PC-9 (cell line): Measurements from ENCODE around the gene CYP4F11. TPM values are rescaled to one million over a fixed set of nuclear protein-coding genes. Genes with fewer than 3 reads are reported as not detected.

Experiments
- BruUV-seq: library from RNA; stranded (reverse); fragments of 400-500 nt; replicated peaks from 2 replicates; lab custom pipeline; 2021; lab: Mats Ljungman, UMichigan
- CTCF ChIA-PET: fragments of 300-600 bp; sonication (Branson Sonifier 250); formaldehyde crosslinking; loops from one replicate; lab custom pipeline; 2022; ENCODE audit warnings: antibody characterized with exemption; lab: Charles Lee
- POLR2A ChIA-PET: fragments of 300-600 bp; sonication (Branson Sonifier 250); formaldehyde crosslinking; loops from one replicate; lab custom pipeline; 2022; ENCODE audit warnings: antibody characterized with exemption; ENCODE audit not compliant: unreplicated experiment; lab: Charles Lee
- DNase-seq, 2 experiments: peaks; one replicate each; pipeline versions ENCODE4 v3.0.0 to v3.0.0-alpha.2; 2015 to 2022; ENCODE audit warnings: mixed read lengths in 1 of 2
- H2AFZ ChIP-seq: fragments of 200-600 bp; sonication (generic); 2 replicates; pipeline ENCODE4 v1.8.1; 2017; ENCODE audit warnings: antibody characterized with exemption
- H3F3A ChIP-seq: fragments of 200-600 bp; sonication (generic); 2 replicates; pipeline ENCODE4 v1.8.1; 2017; ENCODE audit warnings: antibody characterized with exemption, mild to moderate bottlenecking, low read depth; ENCODE audit not compliant: insufficient read depth
- H3K27ac ChIP-seq: fragments of 200-600 bp; sonication (generic); 2 replicates; pipeline ENCODE4 v1.6.1; 2016; ENCODE audit warnings: mixed run types
- H3K27me3 ChIP-seq: fragments of 200-600 bp; sonication (generic); 2 replicates; pipeline ENCODE4 v1.6.1; 2016; ENCODE audit warnings: low read depth, mixed run types; ENCODE audit not compliant: insufficient read depth
- H3K36me3 ChIP-seq: fragments of 200-600 bp; sonication (generic); 2 replicates; pipeline ENCODE4 v1.6.1; 2016; ENCODE audit warnings: low read depth, mixed run types
- H3K4me1 ChIP-seq: fragments of 200-600 bp; sonication (generic); replicated peaks from 2 replicates; pipeline ENCODE4 v1.6.1; 2016; ENCODE audit warnings: mixed run types; ENCODE audit not compliant: insufficient read depth
- H3K4me2 ChIP-seq: fragments of 200-600 bp; sonication (generic); 2 replicates; pipeline ENCODE4 v1.6.1; 2017; ENCODE audit warnings: mixed run types
- H3K4me3 ChIP-seq: fragments of 200-600 bp; sonication (generic); 2 replicates; pipeline ENCODE4 v1.6.1; 2016; ENCODE audit warnings: mixed run types
- H3K79me2 ChIP-seq: fragments of 200-600 bp; sonication (generic); 2 replicates; pipeline ENCODE4 v1.6.1; 2017; ENCODE audit warnings: low read depth, mixed run types
- H3K9me2 ChIP-seq: fragments of 200-600 bp; sonication (generic); 2 replicates; pipeline ENCODE4 v1.8.1; 2017; ENCODE audit warnings: mild to moderate bottlenecking; ENCODE audit not compliant: insufficient read depth
- H3K9me3 ChIP-seq: fragments of 200-600 bp; sonication (generic); 2 replicates; pipeline ENCODE4 v1.8.1; 2016; ENCODE audit warnings: low read depth; ENCODE audit not compliant: insufficient read depth
- H4K20me1 ChIP-seq: fragments of 200-600 bp; sonication (generic); 2 replicates; pipeline ENCODE4 v1.8.1; 2017; ENCODE audit not compliant: insufficient read depth
- CTCF ChIP-seq: fragments of 200-600 bp; sonication (generic); conservative IDR thresholded peaks from 2 replicates; pipeline ENCODE4 v1.6.1; 2017; ENCODE audit warnings: mixed run types, antibody characterized with exemption, mild to moderate bottlenecking, moderate library complexity
- EZH2 ChIP-seq: fragments of 200-600 bp; sonication (generic); IDR thresholded peaks from 2 replicates; pipeline ENCODE4 v1.8.0; 2017; ENCODE audit warnings: antibody characterized with exemption, low read depth
- intact Hi-C: fragments of 100-400 bp; cut with micrococcal nuclease; formaldehyde crosslinking; loops from one replicate; pipeline ENCODE4 v1.10.0; 2022; ENCODE audit not compliant: unreplicated experiment
- total RNA-seq: library from RNA; stranded (reverse); gene quantifications from 2 replicates; pipeline ENCODE4 v1.2.3, GENCODE V29; 2021

CYP4F11 gene
- total RNA-seq, 1 experiment from 2014 or later: 187 TPM

DNA sequence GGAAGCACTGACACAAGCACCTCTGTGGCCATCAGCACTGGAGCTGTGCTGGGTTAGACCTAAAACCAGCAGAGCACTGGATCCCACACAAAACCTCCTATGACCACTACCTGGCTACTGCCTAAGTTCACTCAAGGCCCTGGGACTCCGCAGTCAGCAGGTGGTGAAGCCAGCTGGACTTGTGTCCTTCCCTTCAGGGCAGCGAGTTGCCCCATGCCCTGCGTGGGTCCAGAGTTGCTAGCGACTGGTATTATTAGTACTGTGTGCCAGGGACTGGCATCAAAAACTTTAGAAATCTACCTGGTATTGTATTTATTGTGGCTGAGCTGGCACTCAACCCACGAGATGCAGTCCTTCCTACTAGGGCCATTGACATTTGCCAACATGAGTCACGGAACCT is 20.5 kb upstream of the CYP4F11 start:
- H3K27ac ChIP-seq: no peak overlapping the region
- BruUV-seq: no TSS peak
- CTCF ChIA-PET: no interaction called here

DNA sequence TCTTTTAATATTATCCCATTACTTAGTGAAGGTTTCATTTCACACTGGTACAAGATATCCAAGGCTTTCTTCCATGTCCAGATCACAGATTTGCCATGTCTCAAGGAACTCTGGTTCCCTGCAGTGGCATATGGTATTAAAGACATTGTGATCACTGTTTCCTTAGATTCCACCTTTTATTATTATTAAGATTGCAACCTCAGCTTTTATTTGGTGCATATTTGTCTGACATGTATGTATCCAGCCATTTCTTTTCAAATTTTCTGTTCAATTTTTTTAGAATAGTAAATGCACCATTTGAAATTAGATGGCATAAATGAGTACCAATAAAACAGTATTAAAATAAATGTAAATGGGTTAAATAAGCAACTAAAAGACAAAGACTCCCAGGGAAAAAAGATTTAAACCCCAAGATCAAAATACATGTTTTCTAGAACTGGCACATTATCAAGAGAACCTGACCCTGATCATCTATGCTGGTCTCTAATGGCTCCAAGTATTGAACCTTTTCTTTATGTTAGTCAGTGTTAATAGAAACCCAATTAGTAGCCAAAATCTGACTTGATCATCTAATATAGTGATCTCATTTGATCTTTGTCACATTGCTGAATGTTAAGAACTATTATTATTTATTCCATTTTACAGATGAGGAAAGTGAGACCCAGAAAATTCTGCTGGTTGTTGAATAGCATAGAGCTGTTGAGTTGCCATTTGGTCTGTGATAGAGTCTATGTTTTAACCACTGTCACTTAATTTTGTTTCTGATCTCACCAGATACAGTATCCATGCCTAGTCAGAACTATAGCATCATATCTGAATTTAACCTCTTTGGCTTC is 14.1 kb upstream of the CYP4F11 start, which contains the start of gene OR10H4:
Gene OR10H4 (plus strand): TSS at position 786 of the 836 bp plus-strand sequence. CDS start 0 bp downstream, at position 786.
- H2AFZ ChIP-seq: no peak within 1 kb of the TSS
- POLR2A ChIA-PET: interaction anchor here (0.6 kb wide), 1 partner anchor 14 kb away, joined by 3 read pairs; the partner anchor contains the start of gene CYP4F11
- H3K4me1 ChIP-seq: no peaks in the 10 kb centered on the region
- H3K36me3 ChIP-seq: no peaks in the 10 kb centered on the region
- no TSS peak for BruUV-seq
- H3K79me2 ChIP-seq: no peaks in the 10 kb centered on the region
- H3F3A ChIP-seq: no peaks in the 10 kb centered on the region
- H3K9me3 ChIP-seq: peaks cover 25% of the 10 kb centered on the region
- H3K4me2 ChIP-seq: no peak within 1 kb of the TSS
- CTCF ChIA-PET: no interaction called here
- DNase-seq: no peak
- no peak within 1 kb of the TSS for H3K27ac ChIP-seq
- H4K20me1 ChIP-seq: no peaks in the 10 kb centered on the region
- H3K4me3 ChIP-seq: no peak within 1 kb of the TSS
- TF ChIP-seq CTCF (no peak), EZH2 (no peak)
- no peaks in the 10 kb centered on the region; the same call in 1 of the 2 replicates for H3K9me2 ChIP-seq
- intact Hi-C loops: no loop called here
- peaks cover 6% of the 10 kb centered on the region; the same call in 1 of the 2 replicates for H3K27me3 ChIP-seq

More for the DNA sequence above, 20.5 kb upstream of the CYP4F11 start:
- Histone ChIP-seq H3K9me3 (no peaks in the 10 kb centered on the region; the same call in 1 of the 2 replicates), H3K36me3 (no peaks in the 10 kb centered on the region), H3K79me2 (no peaks in the 10 kb centered on the region), H3K27me3 (peaks cover 27% of the 10 kb centered on the region), H3F3A (no peaks in the 10 kb centered on the region), H4K20me1 (no peaks in the 10 kb centered on the region), H3K9me2 (no peaks in the 10 kb centered on the region; the same call in 1 of the 2 replicates), H3K4me3 (no peak overlapping the region), H3K4me1 (no peaks in the 10 kb centered on the region), H3K4me2 (no peak overlapping the region), H2AFZ (no peak overlapping the region)
- POLR2A ChIA-PET: no interaction called here
- DNase-seq: no peak
- intact Hi-C loops: no loop called here
- TF ChIP-seq EZH2 (no peak), CTCF (no peak)

- POLR2A ChIA-PET: no interaction called here
- Histone ChIP-seq H3K4me2 (no peak overlapping the region), H4K20me1 (no peaks in the 10 kb centered on the region), H3K27me3 (peaks cover 4% of the 10 kb centered on the region; the same call in 1 of the 2 replicates), H3K9me2 (no peaks in the 10 kb centered on the region), H3K27ac (no peak overlapping the region), H3K4me1 (no peaks in the 10 kb centered on the region), H3K9me3 (peaks cover 25% of the 10 kb centered on the region), H2AFZ (no peak overlapping the region), H3K79me2 (no peaks in the 10 kb centered on the region), H3F3A (no peaks in the 10 kb centered on the region), H3K4me3 (no peak overlapping the region), H3K36me3 (no peaks in the 10 kb centered on the region)
- DNase-seq: no peak
- CTCF ChIA-PET: no interaction called here
- intact Hi-C loops: no loop called here
- no TSS peak for BruUV-seq
- no peak for TF ChIP-seq CTCF
- TF ChIP-seq EZH2: no peak
Observed at GRCh38 chr19:15945301-15945700, 11.0 kb upstream of the CYP4F11 start.
